GM12878 (cell line): Measurements from ENCODE around the gene NIPAL4. TPM values are rescaled to one million over a fixed set of nuclear protein-coding genes. Genes with fewer than 3 reads are reported as not detected.

Experiments used
- BRCA1 ChIP-seq: IDR thresholded peaks from 2 replicates; pipeline ENCODE4 v1.6.1; 2011; ENCODE audit warnings: low read depth, low read length, improper control_type of control experiment
- CBX3 ChIP-seq: fragments of 200-600 bp; sonication (generic); IDR thresholded peaks from 2 replicates; pipeline ENCODE4 v1.6.1; 2016; ENCODE audit warnings: low read depth, borderline replicate concordance
- EGR1 ChIP-seq, 2 experiments: IDR thresholded peaks; 1 replicate in 1 of 2; 2 replicates in 1 of 2; pipeline ENCODE4 v1.6.1; 2011 to 2012; ENCODE audit warnings: low read depth in 2 of 2, low read length in 2 of 2, borderline replicate concordance in 1 of 2, mild to moderate bottlenecking in 1 of 2, moderate library complexity in 1 of 2
- MTA3 ChIP-seq: IDR thresholded peaks from 2 replicates; pipeline ENCODE4 v1.6.1; 2012; ENCODE audit warnings: low read length, inconsistent platforms, borderline replicate concordance
- SRF ChIP-seq, 2 experiments: IDR thresholded peaks; 2 replicates each; pipeline ENCODE4 v1.6.1; 2011; ENCODE audit warnings: low read depth in 2 of 2, low read length in 2 of 2, mild to moderate bottlenecking in 1 of 2, moderate library complexity in 1 of 2
- STAT3 ChIP-seq: IDR thresholded peaks from 2 replicates; pipeline ENCODE4 v1.6.1; 2011; ENCODE audit warnings: low read depth, low read length, improper control_type of control experiment
- polyA plus RNA-seq, 11 experiments: library from polyadenylated mRNA; depleted of rRNA in 4 of 11; unstranded in 6 of 11; stranded (reverse) in 5 of 11; fragments of >200 nt; fragmentation: Nextera tagmentation in 4 of 11; fragmentation: Illumina TruSeq in 1 of 11; extraction: Ambion mirVana in 4 of 11; extraction: Trizol in 1 of 11; gene quantifications; 1 replicate in 1 of 11; 2 replicates in 10 of 11; pipeline versions ENCODE4 v1.2.1 to v1.2.3, GENCODE V29; 2011 to 2016; ENCODE audit warnings: inconsistent platforms in 2 of 11, missing spikeins in 2 of 11, low read depth in 1 of 11
- total RNA-seq, 4 experiments: library from RNA; depleted of rRNA in 3 of 4; stranded (reverse); fragments of >200 nt in 3 of 4; fragmentation: Illumina TruSeq in 1 of 4; extraction: Trizol in 1 of 4; gene quantifications; 2 replicates each; pipeline versions ENCODE4 v1.2.1 to v1.2.3, GENCODE V29; 2013 to 2021
- TF ChIP-seq, protein P1 (sequence below): fragments of 450-650 bp; conservative IDR thresholded peaks from 2 replicates; pipeline ENCODE4 v1.6.1; 2017; ENCODE audit warnings: mild to moderate bottlenecking, moderate library complexity
- TF ChIP-seq, protein P2 (sequence below): IDR thresholded peaks from 2 replicates; pipeline ENCODE4 v1.6.1; 2012; ENCODE audit warnings: low read depth, low read length, improper control_type of control experiment

The NIPAL4 gene
- total and polyA plus RNA-seq, 10 of the 15 experiments (the other 5 are each of a cell fraction or from before 2014, with no cell fraction given), result 0.11 to 15.5 (median 5.9) TPM

DNA sequence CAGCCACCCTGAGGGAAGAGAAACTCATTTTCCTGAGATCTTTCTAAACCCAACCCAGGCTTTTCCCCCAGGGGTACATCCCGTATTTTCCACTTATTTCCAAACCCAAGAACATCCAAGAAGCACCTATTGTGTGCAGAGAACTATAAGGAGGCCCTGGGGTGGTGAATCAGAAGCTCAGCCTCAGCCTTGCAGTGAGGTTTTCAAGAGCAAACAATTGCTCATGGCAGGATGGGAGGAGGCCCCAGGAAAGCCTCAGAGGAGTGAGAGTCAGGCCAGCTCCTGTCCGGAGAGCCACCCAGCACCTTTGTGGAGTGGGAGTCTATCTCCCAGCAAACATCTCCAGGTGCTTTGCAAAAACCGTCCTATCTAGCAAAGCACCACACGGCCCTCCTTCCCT lies 19.2 kb downstream of the NIPAL4 start (continued):
- TF ChIP-seq, protein P1, sequence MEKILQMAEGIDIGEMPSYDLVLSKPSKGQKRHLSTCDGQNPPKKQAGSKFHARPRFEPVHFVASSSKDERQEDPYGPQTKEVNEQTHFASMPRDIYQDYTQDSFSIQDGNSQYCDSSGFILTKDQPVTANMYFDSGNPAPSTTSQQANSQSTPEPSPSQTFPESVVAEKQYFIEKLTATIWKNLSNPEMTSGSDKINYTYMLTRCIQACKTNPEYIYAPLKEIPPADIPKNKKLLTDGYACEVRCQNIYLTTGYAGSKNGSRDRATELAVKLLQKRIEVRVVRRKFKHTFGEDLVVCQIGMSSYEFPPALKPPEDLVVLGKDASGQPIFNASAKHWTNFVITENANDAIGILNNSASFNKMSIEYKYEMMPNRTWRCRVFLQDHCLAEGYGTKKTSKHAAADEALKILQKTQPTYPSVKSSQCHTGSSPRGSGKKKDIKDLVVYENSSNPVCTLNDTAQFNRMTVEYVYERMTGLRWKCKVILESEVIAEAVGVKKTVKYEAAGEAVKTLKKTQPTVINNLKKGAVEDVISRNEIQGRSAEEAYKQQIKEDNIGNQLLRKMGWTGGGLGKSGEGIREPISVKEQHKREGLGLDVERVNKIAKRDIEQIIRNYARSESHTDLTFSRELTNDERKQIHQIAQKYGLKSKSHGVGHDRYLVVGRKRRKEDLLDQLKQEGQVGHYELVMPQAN, result no peak
- TF ChIP-seq SRF (IDR thresholded peaks at IDR 0.05; ENCODE audit: low read depth in 2 of 2, low read length in 2 of 2) (no peak), CBX3 (no peak), MTA3 (no peak), BRCA1 (no peak), EGR1 (IDR thresholded peaks at IDR 0.05; ENCODE audit: borderline replicate concordance in 1 of 2, low read depth in 2 of 2, low read length in 2 of 2) (no peak), STAT3 (no peak)
- TF ChIP-seq, protein P2, sequence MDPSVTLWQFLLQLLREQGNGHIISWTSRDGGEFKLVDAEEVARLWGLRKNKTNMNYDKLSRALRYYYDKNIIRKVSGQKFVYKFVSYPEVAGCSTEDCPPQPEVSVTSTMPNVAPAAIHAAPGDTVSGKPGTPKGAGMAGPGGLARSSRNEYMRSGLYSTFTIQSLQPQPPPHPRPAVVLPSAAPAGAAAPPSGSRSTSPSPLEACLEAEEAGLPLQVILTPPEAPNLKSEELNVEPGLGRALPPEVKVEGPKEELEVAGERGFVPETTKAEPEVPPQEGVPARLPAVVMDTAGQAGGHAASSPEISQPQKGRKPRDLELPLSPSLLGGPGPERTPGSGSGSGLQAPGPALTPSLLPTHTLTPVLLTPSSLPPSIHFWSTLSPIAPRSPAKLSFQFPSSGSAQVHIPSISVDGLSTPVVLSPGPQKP, result no peak
